Measurements from ENCODE around the gene AFF3.

Gene AFF3

GRCh38 chr2:100008956-100009355 lies 133.4 kb downstream of the AFF3 start:
- ATAC-seq: no peak
- DNase-seq: no peak

- ATAC-seq (no peak), DNase-seq (no peak)
Measured at GRCh38 chr2:100006516-100006915, 135.9 kb downstream of the AFF3 start.

DNA sequence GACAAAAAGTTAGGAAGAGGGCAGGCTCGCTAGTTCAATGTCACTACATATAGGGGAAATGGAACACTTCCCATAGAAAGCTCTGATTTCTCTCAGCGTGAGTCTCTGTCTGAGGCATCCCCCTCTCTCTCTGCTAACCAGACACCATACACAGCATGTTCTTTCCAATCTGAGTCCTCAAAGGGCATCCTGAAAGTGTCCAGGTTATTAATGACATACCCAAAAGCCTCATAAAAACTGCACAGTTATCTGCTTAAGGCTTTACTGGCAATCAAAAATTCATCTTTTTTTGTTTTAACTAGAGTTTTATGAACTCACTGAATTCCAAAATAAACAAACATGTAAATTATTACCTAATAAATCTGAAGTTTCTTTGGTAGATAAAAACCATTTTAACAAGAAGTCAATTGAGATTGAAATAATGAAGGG lies 137.4 kb downstream of the AFF3 start:
- DNase-seq: no peak
- ATAC-seq: no peak

DNA sequence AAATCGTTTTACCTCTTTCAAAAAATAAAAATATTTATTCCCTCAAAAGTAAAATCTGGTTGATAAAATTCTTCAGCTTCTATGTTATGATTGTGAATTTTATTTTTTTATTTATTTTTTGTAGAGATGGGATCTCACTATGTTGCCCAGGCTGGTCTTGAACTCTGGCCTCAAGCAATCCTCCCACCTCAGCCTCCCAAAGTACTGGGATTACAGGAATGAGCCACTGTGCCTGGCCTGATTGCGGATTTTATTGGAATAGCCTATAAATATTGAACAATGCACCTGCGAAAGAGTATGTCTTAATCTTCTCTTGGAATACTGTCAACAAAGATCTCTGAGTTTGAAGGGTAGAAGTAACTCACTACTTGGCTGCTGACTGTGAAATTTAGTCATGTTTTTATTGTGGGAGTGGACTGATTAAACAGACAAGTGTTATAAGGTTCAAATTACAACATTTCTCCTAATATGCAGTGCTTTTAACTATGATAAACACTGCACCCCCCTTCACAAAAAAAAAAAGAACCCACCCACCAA lies 138.0 kb downstream of the AFF3 start:
- DNase-seq: no peak
- no peak for ATAC-seq

- no peak for DNase-seq
- no peak for ATAC-seq
Measured at GRCh38 chr2:100002059-100002458, 140.3 kb downstream of the AFF3 start.

DNA sequence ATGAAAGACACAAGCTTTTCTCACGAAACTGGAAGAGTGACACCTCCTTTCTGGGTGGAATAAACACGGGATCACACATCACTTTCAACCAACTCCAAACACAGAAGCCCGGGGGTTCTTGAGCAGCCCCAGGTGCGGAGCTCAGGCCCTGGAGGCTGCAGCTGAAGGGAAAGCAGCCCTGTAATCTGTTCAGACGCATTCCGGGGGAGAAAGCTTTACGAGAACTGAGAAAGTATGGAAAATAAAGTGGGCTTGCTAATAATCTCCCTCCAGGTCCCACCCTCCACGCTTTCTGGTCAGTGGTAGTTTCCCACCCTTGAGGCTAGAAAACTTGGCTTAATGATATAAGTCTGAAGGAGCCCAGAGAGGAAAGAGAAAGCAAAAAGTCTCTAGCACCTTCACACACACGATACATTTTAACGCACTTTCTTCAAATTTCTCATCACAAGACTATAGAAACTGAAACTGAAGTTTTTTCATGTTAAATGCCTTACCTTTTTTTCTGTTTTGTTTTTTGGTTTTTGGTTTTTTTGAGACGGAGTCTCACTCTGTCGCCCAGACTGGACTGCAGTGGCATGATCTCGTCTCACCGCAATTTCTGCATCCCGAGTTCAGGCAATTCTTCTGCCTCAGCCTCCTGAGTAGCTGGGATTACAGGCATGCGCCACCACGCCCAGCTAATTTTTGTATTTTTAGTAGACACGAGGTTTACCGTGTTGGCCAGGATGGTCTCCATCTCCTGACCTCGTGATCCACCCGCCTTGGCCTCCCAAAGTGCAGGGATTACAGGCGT lies 141.3 kb downstream of the AFF3 start:
- ATAC-seq (no peak), DNase-seq (no peak)

DNA sequence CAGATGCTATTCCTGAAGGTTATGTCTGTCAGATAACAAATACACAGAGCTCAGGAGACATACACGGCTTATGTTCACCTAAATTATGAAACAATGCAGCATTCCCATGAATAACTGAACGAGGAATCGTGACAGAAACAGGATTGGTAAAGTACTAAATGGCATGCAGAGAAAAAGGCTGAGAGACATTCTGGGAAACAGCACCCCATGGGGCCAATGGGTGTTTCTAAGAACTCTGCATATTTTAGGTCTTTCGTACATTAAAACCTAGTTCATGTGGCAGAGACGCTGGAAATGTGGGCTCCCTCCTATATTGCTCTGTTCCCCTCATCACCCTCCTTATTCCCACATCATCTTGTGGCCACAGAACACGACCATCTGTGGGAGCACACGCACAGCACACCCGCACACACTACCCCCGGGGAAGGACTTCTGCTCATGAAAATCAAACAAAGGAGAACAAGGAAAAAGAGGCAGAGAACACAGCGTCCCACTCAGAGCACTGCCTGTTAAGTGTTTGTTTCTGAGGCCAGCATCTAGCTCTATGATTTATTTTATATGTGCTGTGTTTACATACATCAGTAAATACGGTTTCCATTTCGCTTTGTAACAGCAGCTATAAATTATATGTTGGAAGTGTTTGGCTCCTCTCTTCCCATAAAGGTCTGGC lies 143.6 kb downstream of the AFF3 start:
- DNase-seq (no peak), ATAC-seq (no peak)

DNA sequence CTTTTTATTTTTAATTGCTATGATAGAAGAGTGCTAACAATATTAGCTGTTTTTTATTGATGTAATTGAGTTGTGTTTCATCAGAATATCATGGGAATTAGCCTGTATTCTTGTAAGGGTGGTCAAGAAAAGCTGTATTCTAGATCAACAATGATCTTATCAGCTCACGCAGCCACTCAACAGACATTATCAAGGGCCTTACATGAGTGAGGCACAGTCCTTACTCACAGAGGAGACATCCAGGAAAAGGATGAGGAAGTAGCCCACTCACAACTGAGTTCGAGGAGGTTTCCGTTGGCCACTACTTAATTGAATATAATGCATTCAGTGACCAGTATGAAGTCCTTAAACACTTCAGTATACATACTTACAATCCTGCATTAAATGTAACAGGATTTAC lies 152.5 kb downstream of the AFF3 start:
- ATAC-seq (no peak), DNase-seq (no peak)

DNA sequence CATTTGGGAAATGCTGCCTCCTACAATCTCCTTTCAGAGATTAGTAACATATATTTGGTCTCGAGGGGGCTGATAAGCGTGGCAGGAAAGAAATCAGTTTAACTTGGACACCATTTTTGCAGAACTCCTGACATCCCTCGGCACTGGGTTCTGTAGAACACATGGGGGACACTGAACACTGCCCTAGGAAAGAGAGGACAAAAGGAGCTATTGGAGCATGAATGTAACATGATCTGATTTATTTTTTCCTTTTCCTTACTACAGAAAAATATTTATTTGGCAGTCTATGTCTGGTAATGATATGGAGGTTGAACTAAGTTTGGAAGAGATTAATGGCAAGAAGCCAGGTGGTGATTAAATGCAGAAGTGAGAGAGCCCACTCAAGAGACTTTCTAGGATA lies 153.8 kb downstream of the AFF3 start:
- ATAC-seq (no peak), DNase-seq (no peak)

DNA sequence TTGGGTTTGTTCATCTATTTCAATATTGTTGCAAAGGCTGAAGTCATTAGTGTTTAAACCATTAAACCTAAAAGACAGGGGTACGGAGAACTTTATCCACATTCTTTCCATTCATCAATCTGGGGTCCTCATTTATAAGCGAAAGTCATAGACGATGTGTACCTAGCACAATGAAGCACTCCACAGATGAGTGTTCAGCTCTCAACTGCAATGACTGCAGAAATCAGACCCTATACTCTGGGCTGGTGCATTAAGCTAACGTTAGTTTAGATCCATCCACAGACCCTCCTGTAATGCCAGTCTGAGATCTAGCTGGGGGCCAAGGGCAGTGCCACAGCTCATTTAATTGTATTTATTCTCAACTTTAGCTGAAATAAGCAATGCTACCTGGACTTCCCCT lies 155.2 kb downstream of the AFF3 start:
- ATAC-seq (no peak), DNase-seq (no peak)

DNA sequence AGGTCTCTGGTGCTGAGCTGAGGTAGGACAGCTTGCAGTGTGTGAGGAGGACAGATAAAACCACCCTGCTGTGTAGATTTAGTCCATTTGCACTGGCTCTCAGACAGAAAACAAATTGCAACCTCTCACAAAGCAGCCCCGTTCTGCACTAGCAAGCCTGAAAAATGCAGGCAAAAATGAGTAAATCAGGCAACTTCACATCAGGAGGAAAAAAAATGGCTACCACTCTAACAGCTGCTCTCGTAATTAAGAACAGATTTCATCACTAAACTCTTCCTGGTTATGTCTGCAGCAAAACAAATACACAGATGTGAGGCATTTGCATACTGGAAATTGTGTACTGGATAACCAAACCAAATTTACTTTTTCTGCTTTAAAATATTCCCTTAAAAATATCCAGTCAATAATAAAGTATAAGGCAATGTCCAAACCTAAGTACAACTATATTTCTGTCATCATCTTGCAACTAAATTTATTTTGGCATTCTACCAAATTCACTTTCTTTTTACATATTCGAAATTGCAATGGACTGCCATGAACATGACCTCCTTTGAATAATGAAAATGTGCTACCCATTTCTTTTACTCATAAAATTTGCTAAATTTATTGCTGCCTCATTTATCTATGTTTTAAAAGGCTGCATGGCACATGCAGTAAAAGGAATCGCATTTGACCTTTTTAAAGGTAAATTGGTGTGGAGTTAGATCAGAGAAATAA lies 157.4 kb downstream of the AFF3 start:
- no peak for ATAC-seq
- DNase-seq: no peak

DNA sequence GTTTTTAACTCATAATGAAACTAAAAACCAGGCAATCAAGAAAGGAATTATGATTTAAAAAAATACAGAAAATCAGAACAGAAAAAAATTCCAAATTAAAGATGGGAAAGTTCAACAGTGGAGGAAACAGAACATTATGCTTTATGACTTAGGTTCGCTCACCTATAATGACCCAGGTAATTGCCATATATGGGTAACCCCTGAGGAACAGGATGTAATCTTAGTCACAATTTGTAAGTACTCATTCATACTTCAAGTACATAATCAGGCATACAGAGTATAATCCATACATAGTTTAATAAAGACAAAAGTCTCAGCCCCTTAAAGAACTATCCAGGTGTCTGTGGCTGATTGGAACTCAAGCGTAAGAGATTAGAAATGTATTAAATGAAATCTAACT lies 159.6 kb downstream of the AFF3 start:
- DNase-seq: no peak
- no peak for ATAC-seq

DNA sequence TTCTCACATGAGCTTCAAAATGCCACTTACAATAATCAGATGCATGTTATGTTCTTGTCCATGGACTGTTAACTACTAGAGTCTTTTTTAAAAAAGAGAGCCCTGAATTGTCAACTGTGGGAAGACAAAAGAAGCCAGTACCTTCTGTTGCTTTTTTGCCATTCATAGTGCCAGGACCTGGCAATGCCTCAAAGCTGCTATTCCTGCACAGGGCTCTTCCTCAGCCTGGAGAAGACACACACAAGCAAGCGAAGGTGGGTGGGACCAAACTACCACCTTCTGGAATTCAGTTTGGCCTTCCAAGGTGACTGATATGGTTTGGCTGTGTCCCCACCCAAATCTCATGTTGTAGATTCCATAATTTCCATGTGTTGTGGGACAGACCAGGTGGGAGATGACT lies 160.6 kb downstream of the AFF3 start:
- no peak for ATAC-seq
- DNase-seq: no peak

DNA sequence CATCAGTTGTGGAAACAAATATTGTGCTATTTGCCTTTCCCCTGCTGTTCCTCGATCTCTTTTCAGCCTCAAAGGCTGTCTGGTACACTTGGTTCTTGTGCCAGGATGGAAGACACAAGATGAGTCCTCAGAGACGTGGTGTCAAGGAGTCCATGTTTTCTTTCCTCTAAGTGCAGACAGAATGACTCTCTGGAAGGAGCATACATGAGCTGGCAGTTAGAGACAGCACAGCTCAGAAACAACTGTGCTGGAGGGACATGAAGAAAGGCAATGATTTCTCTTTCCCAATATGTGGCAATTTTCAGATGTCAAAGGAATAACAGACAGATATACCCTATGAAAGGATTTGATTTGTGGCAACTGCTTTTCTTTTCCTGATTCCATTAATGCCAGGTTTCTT lies 162.2 kb downstream of the AFF3 start:
- DNase-seq: no peak
- no peak for ATAC-seq

DNA sequence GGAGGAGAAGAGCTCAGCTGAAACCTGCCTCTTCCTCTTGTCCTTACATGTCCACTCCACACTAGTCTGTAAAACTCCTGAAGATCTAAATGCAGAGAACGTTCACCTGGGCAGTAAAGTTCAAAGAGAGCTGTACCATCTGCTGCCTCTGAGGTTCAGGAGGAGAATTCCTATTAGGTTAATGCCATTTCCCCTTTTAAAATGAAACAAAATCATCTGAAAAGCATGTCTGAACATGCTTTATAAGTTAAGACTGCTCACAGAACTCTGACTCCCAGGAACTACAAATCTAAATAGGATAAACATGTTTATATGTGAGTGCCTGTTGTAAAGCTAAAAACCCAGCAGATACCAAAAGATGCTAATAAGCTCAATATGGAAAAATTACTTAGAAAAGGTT lies 164.4 kb downstream of the AFF3 start:
- DNase-seq: no peak
- ATAC-seq: no peak

DNA sequence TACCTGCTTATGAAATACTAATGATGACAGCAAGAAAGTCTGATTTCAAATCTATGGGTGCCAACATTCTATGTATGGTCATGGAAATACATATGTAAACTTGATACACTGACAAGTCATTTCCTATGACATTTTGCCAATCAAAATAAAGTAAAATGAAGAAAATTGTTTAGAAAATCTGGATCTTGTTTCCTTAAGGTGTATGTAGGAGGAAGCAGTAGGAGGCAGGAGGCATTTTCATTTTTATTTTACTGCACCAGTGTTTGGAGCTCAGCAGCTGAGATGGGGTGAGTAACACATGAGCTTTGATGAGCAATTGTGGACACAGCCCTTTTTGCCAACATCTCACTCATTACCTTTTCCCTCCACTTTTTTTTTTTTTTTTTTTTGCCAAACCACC lies 167.0 kb downstream of the AFF3 start:
- ATAC-seq (no peak), DNase-seq (no peak)

DNA sequence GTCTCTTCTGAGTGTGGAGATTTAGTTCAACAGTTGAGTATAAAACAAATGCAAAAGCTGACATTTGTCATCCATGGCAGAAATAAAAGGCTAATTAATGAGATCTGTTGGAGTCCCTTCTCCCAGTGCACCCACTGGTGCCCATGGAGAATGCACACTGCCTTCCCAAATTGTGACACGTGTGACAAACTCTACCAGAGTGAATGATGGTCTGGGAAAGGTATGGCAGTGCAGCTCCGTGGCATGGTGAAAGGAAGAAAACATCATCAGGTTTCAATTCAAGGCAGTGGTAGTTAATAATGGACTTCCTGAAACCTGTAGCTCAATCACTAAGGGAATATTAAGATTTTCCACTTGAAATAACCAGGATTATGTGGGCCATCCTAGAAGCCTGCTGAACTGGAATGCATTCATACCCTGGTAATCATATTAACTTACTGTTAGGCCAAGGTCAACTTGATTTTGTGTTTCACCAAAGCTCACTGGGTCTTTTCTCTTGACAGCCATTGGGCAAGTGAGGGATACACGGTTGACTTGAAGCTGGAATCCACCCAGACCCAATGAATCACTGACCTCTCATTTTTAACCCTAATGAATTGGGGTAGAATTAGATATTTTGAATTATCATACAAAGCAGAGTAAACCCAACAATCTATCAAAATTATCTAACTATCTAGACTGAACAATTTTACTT lies 167.6 kb downstream of the AFF3 start:
- no peak for DNase-seq
- ATAC-seq: no peak

- DNase-seq (no peak), ATAC-seq (peak; percentile 63)
Measured at GRCh38 chr2:99974275-99974674, 168.1 kb downstream of the AFF3 start.

DNA sequence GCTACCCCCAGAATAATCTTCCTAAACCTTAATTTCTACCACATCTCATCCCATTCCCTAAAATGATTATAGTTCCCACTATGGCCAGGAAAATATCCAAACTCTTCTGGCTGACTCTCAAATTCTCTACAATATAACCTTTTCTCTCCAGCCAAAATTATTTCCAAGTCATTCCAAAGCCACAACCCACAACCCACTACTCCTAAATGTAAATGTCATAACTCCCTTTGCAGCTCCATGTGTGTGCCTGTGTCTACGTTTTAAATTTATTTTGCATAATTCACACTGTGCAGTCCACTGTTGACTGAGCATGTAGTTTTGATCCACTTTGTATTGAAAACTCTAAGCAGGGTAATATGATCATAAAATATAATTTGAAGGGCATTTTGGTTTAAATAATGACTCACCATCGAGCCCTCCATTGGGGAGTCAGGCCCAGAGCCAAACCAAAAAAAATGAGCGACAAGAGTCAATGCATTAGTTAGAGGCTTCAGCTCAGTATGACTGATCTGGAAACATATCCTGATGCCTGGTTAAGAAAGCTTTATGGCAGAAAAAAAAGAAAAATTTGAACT lies 171.0 kb downstream of the AFF3 start:
- no peak for ATAC-seq

GRCh38 chr2:99970292-99970868 lies 172.0 kb downstream of the AFF3 start:
- ATAC-seq: no peak
- DNase-seq: no peak

More for the DNA sequence above, 171.0 kb downstream of the AFF3 start:
- no peak for DNase-seq

DNA sequence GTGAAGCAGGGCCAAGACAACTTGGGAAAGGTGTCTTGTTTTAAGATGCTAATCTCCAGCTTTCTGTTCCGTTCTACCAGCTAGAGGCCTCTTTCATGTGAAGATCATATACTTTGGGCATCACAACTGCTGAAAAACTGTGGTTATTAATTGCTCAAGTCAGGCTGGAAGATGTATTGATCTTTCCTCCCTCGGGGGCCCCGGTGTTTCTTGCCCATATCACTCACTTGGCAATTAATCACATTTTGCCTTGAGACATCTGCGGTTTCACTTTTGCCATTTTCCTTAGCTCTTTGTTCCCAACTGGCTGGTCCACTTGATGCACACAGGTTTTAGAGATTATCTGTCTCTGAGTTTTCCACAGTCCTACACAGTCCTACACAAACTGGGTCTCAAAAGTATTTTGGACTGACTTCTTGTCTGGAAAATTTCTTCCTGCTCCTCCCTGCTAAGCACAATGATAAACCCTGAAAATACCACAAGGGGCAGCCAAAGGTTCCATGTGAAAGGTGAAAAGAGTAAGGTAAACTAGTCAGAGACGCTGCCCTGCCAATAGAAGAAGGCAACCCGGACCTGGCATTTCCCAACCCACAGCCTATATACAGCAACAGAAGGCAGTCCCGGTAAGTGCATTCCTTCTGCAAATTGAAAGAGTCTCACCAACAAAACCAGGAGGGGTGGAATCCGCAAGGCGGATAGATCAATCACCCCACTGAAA lies 181.0 kb downstream of the AFF3 start:
- DNase-seq: no peak
- ATAC-seq: no peak
